Measurements from ENCODE around the gene GNS. TPM values are rescaled to one million over a fixed set of nuclear protein-coding genes. Genes with fewer than 3 reads are reported as not detected.
"Not testable (repeated sequence)": the region's sequence is repeated elsewhere in the genome, so short reads cannot be mapped to it uniquely, and the experiment has no call there.

GNS gene
- total RNA-seq, result 45.2 TPM

DNA sequence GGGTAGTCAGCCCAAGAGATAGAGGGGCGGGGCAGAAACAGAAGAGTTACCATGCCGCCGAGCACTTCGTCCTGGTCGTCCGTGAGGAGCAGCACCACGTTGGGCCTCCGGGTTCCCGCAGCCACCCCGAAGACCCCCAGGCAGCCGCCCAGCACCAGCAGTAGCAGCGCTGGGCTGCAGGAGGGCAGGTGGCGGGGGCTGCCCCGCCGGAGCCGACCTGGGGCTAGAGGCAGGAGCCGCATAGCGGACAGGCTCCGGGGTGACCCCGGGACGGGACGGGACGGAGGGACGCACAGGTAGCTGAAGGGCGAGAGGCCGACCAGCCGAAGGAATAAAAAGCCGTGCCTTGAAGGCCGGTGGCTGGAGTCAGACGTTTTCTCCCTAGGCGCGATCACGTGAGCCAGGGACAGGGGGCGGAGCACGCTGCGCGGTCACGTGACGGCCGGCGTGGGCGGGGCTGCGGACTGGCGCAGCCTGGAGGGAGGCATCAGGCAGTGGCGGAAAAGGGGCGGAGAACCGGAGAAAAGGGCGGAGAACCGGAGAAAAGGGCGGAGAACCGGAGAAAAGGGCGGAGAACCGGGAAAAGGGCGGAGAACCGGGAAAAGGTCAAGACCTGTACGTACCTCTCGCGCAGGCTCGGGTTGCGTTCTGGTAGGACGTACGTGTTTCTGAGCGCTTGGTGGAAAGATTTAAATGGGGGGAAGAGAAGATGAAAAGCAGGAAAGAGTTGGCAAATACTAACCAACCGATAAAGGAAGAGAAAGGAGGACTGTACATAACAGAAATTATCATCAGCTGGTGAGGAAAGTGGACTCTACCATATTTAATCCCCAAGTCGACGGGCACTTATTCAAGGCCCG, at the start of gene GNS:
Gene GNS, minus strand, starts transcription at position 372 of the 860 bp plus-strand sequence. Its CDS starts 130 bp downstream, at position 242.
- DNase-seq (ENCODE audit: low spot score in 2 of 2) (peak; percentile 94 to 98), FAIRE-seq (no peak)

DNA sequence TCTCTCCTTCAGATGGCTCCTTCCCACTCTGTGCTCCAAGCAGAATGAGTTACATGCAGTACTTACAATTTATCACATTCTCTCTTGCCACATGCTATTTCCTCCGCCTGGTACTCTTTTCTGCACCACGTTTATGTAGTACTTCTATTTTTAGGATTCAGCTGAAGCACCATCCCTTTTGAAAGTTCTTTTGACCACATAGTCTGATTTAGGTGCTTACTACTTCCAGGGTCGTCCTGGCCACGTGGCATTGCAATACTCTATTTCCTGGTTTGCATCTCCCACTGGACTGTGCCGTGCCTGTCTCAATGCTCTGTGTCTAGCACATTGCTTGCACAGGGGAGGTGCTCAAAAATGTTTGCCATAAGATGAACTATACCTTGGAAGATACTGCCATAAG, 48.9 kb upstream of the GNS start:
- FAIRE-seq (no peak), DNase-seq (ENCODE audit: low spot score in 2 of 2) (no peak)

DNA sequence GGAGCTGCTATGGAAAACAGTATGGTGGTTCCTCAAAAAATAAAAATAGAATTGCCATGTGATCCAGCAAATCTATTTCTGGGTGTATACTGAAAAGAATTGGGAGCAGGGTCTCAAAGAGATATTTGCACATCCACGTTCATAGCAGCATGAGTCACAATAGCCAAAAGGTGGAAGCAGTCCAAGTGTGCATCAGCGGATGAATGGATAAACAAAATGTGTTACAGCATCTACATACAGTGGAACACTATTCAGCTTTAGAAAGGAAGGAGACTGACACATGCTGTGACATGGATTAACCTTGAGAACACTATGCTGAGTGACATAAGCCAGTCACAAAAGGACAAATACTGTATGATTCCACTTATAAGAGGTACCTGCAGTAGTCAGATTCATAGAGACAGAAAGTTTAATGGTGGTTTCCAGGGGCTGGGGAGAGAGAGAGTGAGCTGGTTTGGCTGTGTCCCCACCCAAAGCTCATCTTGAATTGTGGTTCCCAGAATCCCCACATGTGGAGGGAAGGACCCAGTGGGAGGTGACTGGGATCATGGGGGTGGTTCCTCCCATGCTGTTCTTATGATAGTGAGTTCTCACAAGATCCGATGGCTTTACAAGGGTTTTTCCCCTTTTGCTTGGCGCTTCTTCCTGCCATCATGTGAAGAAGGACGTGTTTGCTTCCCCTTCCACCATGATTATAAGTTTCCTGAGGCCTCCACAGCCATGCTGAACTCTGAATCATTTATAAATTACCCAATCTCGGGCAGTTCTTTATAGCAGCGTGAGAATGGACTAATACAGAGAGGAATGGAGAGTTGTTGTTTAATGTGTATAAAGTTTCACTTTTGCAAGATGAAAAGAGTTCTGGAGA, 47.6 kb upstream of the GNS start:
- FAIRE-seq, result no peak
- no peak for DNase-seq (ENCODE audit: low spot score in 2 of 2)

DNA sequence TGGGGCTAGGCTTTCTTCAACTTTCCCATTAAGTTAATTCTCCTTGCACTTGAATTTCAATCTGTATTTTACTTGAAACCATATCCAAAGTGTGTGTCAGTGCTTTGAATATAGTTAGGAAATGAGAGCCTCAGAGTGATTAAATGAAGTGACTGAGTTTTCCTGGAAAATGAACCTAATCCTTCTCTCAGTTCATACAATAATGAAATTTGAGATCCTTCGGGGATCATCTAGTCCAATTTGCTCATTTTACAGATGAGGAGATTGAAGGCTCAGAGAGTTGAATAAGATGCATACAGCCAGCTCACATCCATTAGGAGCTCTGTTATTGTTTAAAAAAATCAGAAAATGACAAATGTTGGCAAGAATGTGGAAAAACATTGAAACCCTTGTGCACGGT, 47.0 kb upstream of the GNS start:
- DNase-seq (ENCODE audit: low spot score in 2 of 2), result no peak
- FAIRE-seq, result no peak

DNA sequence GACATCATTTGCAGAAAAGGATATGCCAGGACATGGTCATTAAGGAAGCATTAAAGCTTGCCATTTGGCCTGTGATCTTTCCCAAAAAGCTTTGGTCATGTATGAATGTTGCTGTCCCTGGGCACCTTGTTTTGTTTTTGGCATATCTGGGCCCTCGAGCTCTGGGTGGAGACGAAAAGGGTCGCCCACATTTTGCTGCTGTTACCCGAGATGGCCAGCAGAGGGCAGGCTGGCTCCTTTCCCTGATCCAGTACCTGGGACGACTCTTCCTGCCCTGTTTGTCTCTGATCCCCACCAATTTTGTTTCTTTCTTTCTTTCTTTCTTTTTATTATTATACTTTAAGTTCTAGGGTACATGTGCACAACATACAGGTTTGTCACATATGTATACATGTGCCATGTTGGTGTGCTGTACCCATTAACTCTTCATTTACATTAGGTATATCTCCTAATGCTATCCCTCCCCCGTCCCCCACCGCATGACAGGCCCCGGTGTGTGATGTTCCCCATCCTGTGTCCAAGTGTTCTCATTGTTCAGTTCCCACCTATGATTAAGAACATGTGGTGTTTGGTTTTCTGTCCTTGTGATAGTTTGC, 43.1 kb upstream of the GNS start:
- DNase-seq (ENCODE audit: low spot score in 2 of 2), result peak in 1 of 2 donors; percentile 46
- not testable (repeated sequence) for FAIRE-seq

DNA sequence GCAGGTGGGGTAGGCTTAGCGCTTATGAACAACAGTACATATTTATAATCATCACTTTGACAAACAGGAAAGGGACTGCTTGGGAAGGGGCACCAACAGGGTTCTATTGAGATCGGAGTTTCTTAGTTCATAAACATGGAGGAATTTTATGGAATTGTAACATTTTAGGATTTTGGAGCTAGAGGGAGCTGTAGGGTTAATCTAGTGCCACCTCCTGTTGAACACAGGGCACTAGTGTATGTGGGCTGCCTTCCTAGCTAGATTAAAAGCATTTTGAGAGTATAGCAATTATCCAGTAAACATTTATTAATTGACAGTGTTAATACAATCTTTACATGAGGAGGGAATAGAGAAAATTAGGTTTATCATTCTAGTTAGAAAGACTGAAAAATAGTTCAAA, 42.2 kb upstream of the GNS start:
- no peak for FAIRE-seq
- DNase-seq (ENCODE audit: low spot score in 2 of 2), result no peak

DNA sequence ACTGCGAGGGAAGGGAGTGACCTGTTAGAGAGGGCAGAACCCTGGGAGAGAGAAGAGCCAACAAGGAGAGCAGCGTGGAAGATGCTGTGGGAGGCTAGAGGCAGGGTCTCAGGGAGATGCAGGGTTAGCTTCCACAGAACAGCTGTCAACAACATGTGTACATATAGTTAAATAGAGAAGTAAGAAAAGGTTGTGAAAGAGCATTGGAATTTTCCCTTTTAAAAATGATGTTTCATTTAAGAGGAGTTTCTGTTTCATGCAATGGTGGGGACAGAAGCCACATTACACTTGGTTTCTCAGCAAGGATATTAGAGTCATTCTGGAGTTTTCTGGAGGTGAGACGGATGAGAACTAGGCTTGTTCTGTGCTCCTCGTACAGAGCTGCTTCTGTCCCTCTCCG, 41.4 kb upstream of the GNS start:
- DNase-seq (ENCODE audit: low spot score in 2 of 2), result no peak
- FAIRE-seq, result no peak

DNA sequence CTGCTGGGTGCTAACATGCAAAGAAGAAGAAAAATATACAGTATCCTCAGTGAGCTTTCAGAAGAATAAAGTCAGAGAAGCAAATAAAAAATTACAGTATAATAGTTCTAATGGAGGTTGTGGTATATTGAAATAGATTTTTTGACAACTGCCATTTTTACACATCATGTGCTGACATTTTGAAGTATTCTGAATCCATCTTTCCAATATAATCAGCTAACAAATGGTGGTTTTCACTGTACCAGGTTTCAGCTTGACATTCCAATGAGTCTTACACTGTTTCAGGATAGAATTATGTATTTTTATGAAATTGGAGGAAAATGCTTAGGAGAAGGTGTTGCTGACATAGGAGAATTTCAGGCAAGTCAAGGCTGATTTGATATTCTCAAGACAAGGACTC, 39.0 kb upstream of the GNS start:
- no peak for FAIRE-seq
- DNase-seq (ENCODE audit: low spot score in 2 of 2), result no peak

DNA sequence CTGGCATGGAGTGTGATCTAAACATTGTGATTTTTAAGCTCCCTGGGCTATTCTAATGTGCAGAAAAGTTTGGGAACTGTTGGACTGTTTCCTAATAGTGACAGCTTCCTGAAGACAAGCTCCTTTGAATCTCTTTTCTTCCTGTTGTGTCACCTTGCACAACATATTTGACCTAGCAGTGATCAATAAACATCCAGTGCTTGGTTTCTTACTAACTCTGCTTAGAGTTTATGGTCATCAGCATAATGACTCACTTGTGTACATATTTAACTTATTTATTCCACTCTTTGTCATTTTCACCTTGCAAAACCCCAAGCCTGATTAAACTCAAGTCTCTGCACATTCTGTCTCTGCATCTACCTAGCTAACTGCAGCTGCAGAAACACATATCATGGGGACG, 38.0 kb upstream of the GNS start:
- DNase-seq (ENCODE audit: low spot score in 2 of 2) (no peak), FAIRE-seq (no peak)

DNA sequence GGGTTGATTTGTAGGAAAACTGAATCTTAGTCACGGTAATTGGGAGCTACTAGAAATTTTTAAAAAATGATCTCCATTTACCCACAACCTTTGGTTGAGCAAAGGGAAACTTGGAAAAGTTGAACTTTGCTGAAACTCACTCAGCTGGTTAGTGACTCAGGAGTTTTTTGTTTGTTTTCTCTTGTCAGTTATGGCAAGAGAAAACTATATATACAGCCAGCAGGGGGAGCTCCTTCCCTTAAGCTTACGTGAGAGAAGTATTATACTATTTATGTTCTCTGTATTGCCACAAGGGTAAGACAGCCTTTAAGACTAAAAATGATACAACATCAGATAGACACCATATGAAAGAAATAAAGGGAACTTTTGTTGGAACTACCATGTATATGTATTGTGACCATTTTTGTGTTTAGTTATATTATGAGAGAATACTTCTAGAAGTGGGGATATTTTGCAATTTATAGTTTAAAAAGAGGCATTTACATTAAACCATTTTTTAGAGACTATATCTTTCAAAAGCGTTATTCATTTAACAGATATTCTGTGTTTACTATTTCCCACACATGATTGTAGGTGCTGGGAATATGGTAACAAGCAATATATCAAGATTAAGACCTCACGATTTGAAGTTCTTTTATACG, 37.1 kb upstream of the GNS start:
- FAIRE-seq (peak; percentile 70), DNase-seq (ENCODE audit: low spot score in 2 of 2) (peak in 1 of 2 donors; percentile 68)

DNA sequence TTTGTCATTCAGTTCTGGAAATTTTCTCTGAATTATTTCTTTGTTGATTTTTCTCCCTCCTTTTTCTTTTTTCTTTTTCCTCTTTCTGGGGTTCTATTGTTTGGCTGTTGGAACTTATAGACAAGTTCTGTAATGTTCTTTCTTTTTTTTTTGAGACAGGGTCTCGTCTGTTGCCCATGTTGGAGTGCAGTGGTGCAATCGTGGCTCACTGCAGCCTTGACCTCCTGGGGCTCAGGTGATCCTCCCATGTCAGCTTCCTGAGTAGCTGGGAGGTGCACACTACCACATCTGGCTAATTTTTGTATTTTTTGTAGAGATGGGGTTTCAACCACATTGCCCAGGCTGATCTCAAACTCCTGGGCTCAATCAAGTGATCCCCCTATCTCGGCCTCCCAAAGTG, 35.1 kb upstream of the GNS start:
- no peak for FAIRE-seq

DNA sequence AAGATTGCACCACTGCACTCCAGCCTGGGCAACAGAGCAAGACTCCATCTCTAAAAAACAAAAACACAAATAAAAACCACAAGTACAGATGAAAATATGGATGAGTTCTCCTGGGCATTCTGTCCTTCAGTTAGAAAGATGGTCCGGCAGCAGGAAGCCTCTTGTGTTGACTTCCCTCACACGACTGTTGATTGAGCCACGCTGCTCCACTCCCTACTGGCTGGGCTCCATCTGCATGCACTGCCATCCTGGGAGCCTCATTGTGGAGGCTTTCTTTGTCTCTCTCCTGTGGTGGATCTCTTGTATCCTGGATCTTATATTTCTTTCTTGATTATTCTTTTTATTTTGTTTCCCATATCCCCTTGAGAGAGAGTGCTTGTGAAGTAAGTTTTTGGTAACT, 34.4 kb upstream of the GNS start:
- DNase-seq (ENCODE audit: low spot score in 2 of 2), result no peak
- FAIRE-seq, result no peak

More for the DNA sequence above, 35.1 kb upstream of the GNS start:
- DNase-seq (ENCODE audit: low spot score in 2 of 2), result no peak

DNA sequence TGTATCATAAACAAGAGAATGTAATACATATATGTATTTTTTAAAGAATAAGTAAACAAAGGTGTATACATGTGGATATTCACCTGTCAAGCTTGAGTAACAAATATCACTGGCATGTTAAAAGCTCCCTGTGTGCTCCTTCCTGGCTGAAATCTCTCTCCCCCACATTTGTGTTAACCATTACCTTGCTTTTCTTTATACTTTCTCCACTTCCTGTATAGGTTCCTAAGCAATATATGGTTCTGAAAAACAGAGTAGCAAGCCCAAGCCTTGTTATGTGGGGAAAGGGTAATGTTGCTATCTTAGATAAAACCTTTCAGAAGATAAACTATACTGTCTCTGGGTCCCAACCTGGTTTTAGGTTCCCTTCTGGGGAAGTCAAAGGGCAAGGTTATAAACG, 32.9 kb upstream of the GNS start:
- FAIRE-seq, result no peak
- no peak for DNase-seq (ENCODE audit: low spot score in 2 of 2)

DNA sequence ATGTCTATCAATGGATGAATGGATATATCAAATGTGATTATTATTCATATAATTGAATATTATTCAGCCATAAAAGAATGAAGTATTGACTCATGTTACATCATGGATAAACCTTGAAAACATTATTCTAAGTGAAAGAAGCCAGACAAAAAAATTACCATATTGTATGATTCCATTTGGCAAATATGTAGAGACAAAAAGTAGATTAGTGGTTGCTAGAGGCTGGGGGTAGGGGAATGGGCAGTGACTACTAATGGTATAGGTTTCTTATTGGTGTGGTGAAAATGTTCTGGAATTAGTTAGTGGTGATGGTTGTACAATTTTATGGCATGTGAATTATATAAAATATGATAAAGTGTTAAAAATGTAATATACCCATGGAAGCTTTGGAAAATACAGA, 31.8 kb upstream of the GNS start:
- no peak for DNase-seq (ENCODE audit: low spot score in 2 of 2)
- FAIRE-seq, result no peak

DNA sequence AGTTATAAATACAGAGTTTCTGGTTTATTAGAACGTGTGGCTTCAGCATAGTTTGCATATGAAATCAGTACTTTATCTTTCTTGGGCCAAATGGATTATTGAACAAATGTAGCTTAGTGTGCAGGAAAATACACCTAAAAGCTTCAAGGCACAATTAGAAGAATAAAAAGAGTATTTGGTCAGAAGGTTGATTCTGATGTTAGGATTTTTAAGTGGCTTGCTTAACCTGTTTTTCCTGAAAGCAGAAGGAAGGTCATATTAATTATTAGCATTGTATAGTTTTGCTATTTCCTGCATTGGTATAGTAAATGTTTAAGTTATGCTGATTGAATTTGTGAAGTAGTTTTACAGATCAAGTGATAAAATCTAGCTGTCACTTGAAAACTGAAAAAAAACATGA, 31.0 kb upstream of the GNS start:
- DNase-seq (ENCODE audit: low spot score in 2 of 2) (no peak), FAIRE-seq (no peak)

DNA sequence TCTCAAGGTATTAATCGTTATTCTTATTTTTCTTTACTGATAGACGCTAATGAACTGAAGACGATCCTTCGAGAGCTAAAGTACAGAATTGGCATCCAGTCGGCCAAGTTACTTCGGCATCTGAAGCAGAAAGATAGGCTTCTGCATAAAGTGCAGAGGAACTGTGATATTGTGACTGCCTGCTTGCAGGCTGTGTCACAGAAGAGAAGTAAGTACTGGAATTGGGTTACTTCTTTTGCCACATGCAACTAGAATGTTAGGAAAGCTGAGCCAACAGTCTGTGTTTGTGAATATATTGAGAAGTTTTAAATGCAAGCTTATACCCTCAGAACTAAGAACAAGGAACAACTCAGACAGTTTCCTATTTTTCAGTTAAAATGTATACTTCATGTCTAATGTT, 26.6 kb upstream of the GNS start:
- FAIRE-seq, result no peak
- no peak for DNase-seq (ENCODE audit: low spot score in 2 of 2)

DNA sequence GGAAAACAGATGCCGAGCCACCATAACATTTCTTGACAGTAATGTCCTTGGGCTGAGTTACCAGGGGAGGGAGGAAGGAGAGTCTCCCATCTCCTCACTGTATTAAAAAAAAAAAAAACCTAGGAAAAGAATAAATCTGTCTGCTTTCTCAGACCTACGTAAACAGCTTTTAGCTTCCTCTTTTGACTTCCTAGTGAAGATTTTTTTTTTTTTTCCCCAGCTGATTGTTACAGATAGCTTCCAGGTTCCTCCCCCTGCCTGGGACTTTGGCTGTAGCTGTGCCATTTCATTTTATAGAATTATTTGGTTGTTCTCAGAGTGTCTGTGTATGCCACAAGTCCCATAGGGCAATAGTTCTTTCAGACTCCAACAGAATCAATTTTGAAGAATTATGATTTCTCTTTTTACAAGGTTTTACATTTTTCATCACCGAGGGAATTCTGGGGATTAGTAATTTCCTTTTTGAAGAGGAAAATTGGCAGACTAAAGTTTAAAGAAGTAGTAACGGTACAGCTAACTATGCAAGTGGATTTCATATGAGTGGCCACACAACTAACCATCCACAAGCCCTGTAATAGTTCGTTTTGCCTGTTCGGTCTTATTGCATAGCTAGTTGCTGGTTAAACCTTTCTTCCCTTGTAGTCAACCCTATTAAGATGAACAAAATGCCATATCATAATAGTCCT, 23.1 kb upstream of the GNS start:
- FAIRE-seq, result no peak

DNA sequence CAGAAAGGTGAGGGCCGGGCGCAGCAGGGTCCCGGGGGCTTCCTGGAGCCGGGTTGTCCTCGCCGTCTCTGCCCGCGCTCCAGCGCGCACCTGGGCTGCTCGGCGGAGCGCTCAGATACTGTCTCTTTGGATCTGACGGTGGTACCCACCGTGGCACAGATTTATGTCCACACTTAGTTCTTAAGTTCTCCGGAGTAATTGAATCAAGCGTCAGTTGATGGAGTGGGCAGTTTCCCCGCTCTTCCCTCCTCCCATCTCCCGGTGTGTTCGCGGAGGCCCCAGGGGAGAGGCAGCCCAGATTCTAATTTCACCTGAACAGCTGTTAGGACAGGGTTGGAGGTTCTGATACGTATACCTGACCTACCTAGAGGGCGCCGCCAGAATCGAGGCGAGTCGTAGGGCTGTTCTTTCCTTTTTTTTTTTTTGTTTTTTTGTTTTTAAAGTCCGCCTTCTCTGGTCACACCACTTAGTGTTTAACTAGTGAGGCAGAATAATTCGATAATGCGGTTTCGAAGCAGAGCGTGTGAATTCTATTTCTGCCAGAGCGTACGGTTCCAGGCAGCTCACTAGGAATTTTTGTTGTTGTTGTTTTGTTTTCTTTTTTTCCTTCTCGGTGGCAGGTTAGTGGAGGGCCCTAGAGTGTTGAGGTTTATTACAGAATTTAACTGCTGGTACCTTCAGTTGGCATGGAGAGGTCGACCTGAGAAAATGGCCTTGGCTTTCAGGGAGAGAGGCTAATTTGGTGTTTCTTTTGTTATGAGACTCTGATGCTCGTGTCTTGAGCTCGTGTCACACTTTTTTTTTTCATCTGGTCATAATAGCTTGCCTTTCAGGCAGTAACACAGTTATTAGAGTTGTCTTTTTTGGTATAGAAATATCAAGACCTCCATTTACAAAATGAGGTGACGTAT, 22.3 kb upstream of the GNS start:
- peak in 1 of 2 donors; percentile 22 for DNase-seq (ENCODE audit: low spot score in 2 of 2)
- FAIRE-seq, result no peak

More for the DNA sequence above, 23.1 kb upstream of the GNS start:
- DNase-seq (ENCODE audit: low spot score in 2 of 2), result peak in 1 of 2 donors; percentile 22
